HFFc6 (cell line): Measurements from ENCODE around the gene MS4A13. TPM values are rescaled to one million over a fixed set of nuclear protein-coding genes. Genes with fewer than 3 reads are reported as not detected.

Source experiments
- DNase-seq: peaks from one replicate; pipeline ENCODE4 v3.0.0-alpha.2; 2018
- H3K27ac Mint-ChIP-seq: 2 replicates; pipeline ENCODE4 v1.8.0; 2020; ENCODE audit warnings: mild to moderate bottlenecking, mixed read lengths
- H3K27me3 Mint-ChIP-seq: 2 replicates; pipeline ENCODE4 v1.8.0; 2021; ENCODE audit warnings: mild to moderate bottlenecking, moderate library complexity, mixed read lengths; ENCODE audit not compliant: insufficient read depth
- H3K36me3 Mint-ChIP-seq: 2 replicates; pipeline ENCODE4 v1.8.0; 2021; ENCODE audit warnings: low read depth, mixed read lengths
- H3K4me1 Mint-ChIP-seq: 2 replicates; pipeline ENCODE4 v1.8.0; 2020; ENCODE audit warnings: low read depth, mixed read lengths
- H3K4me3 Mint-ChIP-seq: 2 replicates; pipeline ENCODE4 v1.8.0; 2020; ENCODE audit warnings: mild to moderate bottlenecking, moderate library complexity, mixed read lengths
- H3K9me3 Mint-ChIP-seq: 2 replicates; pipeline ENCODE4 v1.8.0; 2020; ENCODE audit warnings: mild to moderate bottlenecking, mixed read lengths
- CTCF ChIP-seq: fragments of 200-600 bp; sonication (generic); IDR thresholded peaks from 2 replicates; pipeline ENCODE4 v1.5.0; 2021; ENCODE audit warnings: antibody characterized with exemption, mild to moderate bottlenecking
- total RNA-seq, 6 experiments: library from RNA; stranded (reverse); fragmentation: NEBNext Ultra II Directional; extraction: Animal tissue kit (Norgen Biotek cat#: 25700); gene quantifications; 2 replicates in 1 of 6; 3 replicates in 5 of 6; pipeline ENCODE4 v1.2.3, GENCODE V29; 2021

Gene MS4A13
- total RNA-seq, 6 experiments from 2014 or later: not detected

GRCh38 chr11:60485987-60486386 lies 29.2 kb upstream of the MS4A13 start:
- no peaks in the 10 kb centered on the region for H3K4me1 Mint-ChIP-seq
- DNase-seq: no peak
- no peak overlapping the region for H3K4me3 Mint-ChIP-seq
- H3K27ac Mint-ChIP-seq: no peak overlapping the region
- no peaks in the 10 kb centered on the region for H3K27me3 Mint-ChIP-seq
- peak; percentile 29; the same call in 1 of the 2 replicates for TF ChIP-seq CTCF
- no peaks in the 10 kb centered on the region for H3K36me3 Mint-ChIP-seq
- H3K9me3 Mint-ChIP-seq: peaks cover 25% of the 10 kb centered on the region

- Mint-ChIP-seq H3K9me3 (peaks cover 19% of the 10 kb centered on the region), H3K4me3 (no peak within 1 kb of the TSS), H3K4me1 (no peaks in the 10 kb centered on the region), H3K27me3 (no peaks in the 10 kb centered on the region), H3K36me3 (no peaks in the 10 kb centered on the region), H3K27ac (no peak within 1 kb of the TSS)
- no peak for DNase-seq
- TF ChIP-seq CTCF: no peak
Measured at GRCh38 chr11:60492488-60493009, 22.6 kb upstream of the MS4A13 start, which contains the start of gene MS4A12. Gene MS4A12, plus strand, starts transcription at chr11:60492778. Its CDS starts 4,541 bp downstream, at chr11:60497319.

GRCh38 chr11:60493454-60493853 lies 21.7 kb upstream of the MS4A13 start:
- TF ChIP-seq CTCF: no peak
- Mint-ChIP-seq H3K9me3 (peaks cover 20% of the 10 kb centered on the region), H3K4me1 (no peaks in the 10 kb centered on the region), H3K4me3 (no peak overlapping the region), H3K36me3 (no peaks in the 10 kb centered on the region), H3K27me3 (peaks cover under 1% of the 10 kb centered on the region; the same call in 1 of the 2 replicates), H3K27ac (no peak overlapping the region)
- no peak for DNase-seq

GRCh38 chr11:60498399-60498798 lies 16.8 kb upstream of the MS4A13 start:
- H3K4me3 Mint-ChIP-seq: no peak overlapping the region
- H3K9me3 Mint-ChIP-seq: peaks cover 40% of the 10 kb centered on the region
- H3K27ac Mint-ChIP-seq: no peak overlapping the region

GRCh38 chr11:60498853-60499252 lies 16.3 kb upstream of the MS4A13 start:
- H3K36me3 Mint-ChIP-seq: no peaks in the 10 kb centered on the region; the same call in 1 of the 2 replicates
- H3K4me3 Mint-ChIP-seq: no peak overlapping the region
- H3K4me1 Mint-ChIP-seq: no peaks in the 10 kb centered on the region
- DNase-seq: no peak
- H3K27ac Mint-ChIP-seq: no peak overlapping the region
- H3K9me3 Mint-ChIP-seq: peaks cover 40% of the 10 kb centered on the region
- TF ChIP-seq CTCF: no peak
- peaks cover 2% of the 10 kb centered on the region; the same call in 1 of the 2 replicates for H3K27me3 Mint-ChIP-seq

More at GRCh38 chr11:60498399-60498798, 16.8 kb upstream of the MS4A13 start:
- Mint-ChIP-seq H3K36me3 (no peaks in the 10 kb centered on the region; the same call in 1 of the 2 replicates), H3K27me3 (peaks cover 2% of the 10 kb centered on the region; the same call in 1 of the 2 replicates), H3K4me1 (no peaks in the 10 kb centered on the region)
- no peak for DNase-seq
- TF ChIP-seq CTCF: no peak
